ENCODE results near the gene DPF3.

The DPF3 gene

GRCh38 chr14:72893636-72894322 lies at the start of gene DPF3:
DPF3 (minus strand) TSS chr14:72894101; CDS start chr14:72894088, 13 bp downstream.
- peak; percentile 82 to 83 for DNase-seq (ENCODE audit: low read depth in 2 of 2, low spot score in 1 of 2)

- no peak for DNase-seq (ENCODE audit: low read depth in 2 of 2, low spot score in 1 of 2)
These were observed 49.0 kb upstream of the DPF3 start for GRCh38 chr14:72942934-72943333.

GRCh38 chr14:72941286-72941985 lies 47.5 kb upstream of the DPF3 start:
- DNase-seq (ENCODE audit: low read depth in 2 of 2, low spot score in 1 of 2), result no peak

- no peak for DNase-seq (ENCODE audit: low read depth in 2 of 2, low spot score in 1 of 2)
These were observed 45.7 kb upstream of the DPF3 start for GRCh38 chr14:72939630-72940029.

GRCh38 chr14:72932893-72933292 lies 39.0 kb upstream of the DPF3 start:
- no peak for DNase-seq (ENCODE audit: low read depth in 2 of 2, low spot score in 1 of 2)

- DNase-seq (ENCODE audit: low read depth in 2 of 2, low spot score in 1 of 2), result no peak
These were observed 35.6 kb upstream of the DPF3 start for GRCh38 chr14:72929316-72930080.

GRCh38 chr14:72928872-72929271 lies 35.0 kb upstream of the DPF3 start:
- DNase-seq (ENCODE audit: low read depth in 2 of 2, low spot score in 1 of 2), result no peak

GRCh38 chr14:72926292-72927028 lies 32.6 kb upstream of the DPF3 start, which contains the start of gene DCAF4:
DCAF4 (plus strand) TSS chr14:72926464; CDS start chr14:72937979, 11,515 bp downstream.
- peak; percentile 76 to 89 for DNase-seq (ENCODE audit: low read depth in 2 of 2, low spot score in 1 of 2)

- DNase-seq (ENCODE audit: low read depth in 2 of 2, low spot score in 1 of 2), result no peak
These were observed 32.0 kb upstream of the DPF3 start for GRCh38 chr14:72925815-72926291.

GRCh38 chr14:72925171-72925759 lies 31.4 kb upstream of the DPF3 start:
- no peak for DNase-seq (ENCODE audit: low read depth in 2 of 2, low spot score in 1 of 2)

- DNase-seq (ENCODE audit: low read depth in 2 of 2, low spot score in 1 of 2), result no peak
These were observed 30.4 kb upstream of the DPF3 start for GRCh38 chr14:72924337-72924736.

GRCh38 chr14:72921396-72921795 lies 27.5 kb upstream of the DPF3 start:
- DNase-seq (ENCODE audit: low read depth in 2 of 2, low spot score in 1 of 2), result no peak

GRCh38 chr14:72920008-72920407 lies 26.1 kb upstream of the DPF3 start:
- DNase-seq (ENCODE audit: low read depth in 2 of 2, low spot score in 1 of 2), result no peak

- no peak for DNase-seq (ENCODE audit: low read depth in 2 of 2, low spot score in 1 of 2)
These were observed 23.3 kb upstream of the DPF3 start for GRCh38 chr14:72917094-72917802.

- DNase-seq (ENCODE audit: low read depth in 2 of 2, low spot score in 1 of 2), result no peak
These were observed 22.3 kb upstream of the DPF3 start for GRCh38 chr14:72916174-72916573.

- DNase-seq (ENCODE audit: low read depth in 2 of 2, low spot score in 1 of 2), result no peak
These were observed 19.9 kb upstream of the DPF3 start for GRCh38 chr14:72913809-72914208.

GRCh38 chr14:72909163-72909562 lies 15.3 kb upstream of the DPF3 start:
- DNase-seq (ENCODE audit: low read depth in 2 of 2, low spot score in 1 of 2), result no peak

- DNase-seq (ENCODE audit: low read depth in 2 of 2, low spot score in 1 of 2), result no peak
These were observed 14.0 kb upstream of the DPF3 start for GRCh38 chr14:72907886-72908285.

GRCh38 chr14:72906879-72907278 lies 13.0 kb upstream of the DPF3 start:
- no peak for DNase-seq (ENCODE audit: low read depth in 2 of 2, low spot score in 1 of 2)

- no peak for DNase-seq (ENCODE audit: low read depth in 2 of 2, low spot score in 1 of 2)
These were observed 12.4 kb upstream of the DPF3 start for GRCh38 chr14:72906316-72906715.

All from stimulated activated CD8-positive, alpha-beta memory T cell treated with anti-CD3 and anti-CD28 coated beads, Interleukin-4, amount 100 ng/mL, for 1 hour (primary cell).